OCI-LY1 (cell line): ENCODE results near the gene MAGI2.

Source experiments
- H2AFZ ChIP-seq: fragments of 200-600 bp; sonication (generic), shearing (Covaris generic); 2 replicates; pipeline ENCODE4 v1.6.0; 2014; ENCODE audit warnings: antibody characterized with exemption, mild to moderate bottlenecking, low read length
- H3F3A ChIP-seq: fragments of 200-600 bp; sonication (generic), shearing (Covaris generic); 2 replicates; pipeline ENCODE4 v1.6.0; 2014; ENCODE audit warnings: mild to moderate bottlenecking, antibody characterized with exemption, low read length, moderate library complexity; ENCODE audit not compliant: insufficient read depth
- H3K27ac ChIP-seq: fragments of 200-600 bp; sonication (generic); 2 replicates; pipeline ENCODE4 v1.5.1; 2014; ENCODE audit warnings: low read length, mixed run types, mild to moderate bottlenecking, low read depth; ENCODE audit not compliant: poor library complexity, severe bottlenecking
- H3K27me3 ChIP-seq: fragments of 200-600 bp; sonication (generic); 2 replicates; pipeline ENCODE4 v1.6.0; 2014; ENCODE audit warnings: antibody characterized with exemption, mild to moderate bottlenecking, low read length, moderate library complexity; ENCODE audit not compliant: insufficient read depth
- H3K36me3 ChIP-seq: fragments of 200-600 bp; sonication (generic); 2 replicates; pipeline ENCODE4 v1.6.1; 2014; ENCODE audit warnings: mild to moderate bottlenecking, antibody characterized with exemption, low read length, moderate library complexity, mixed read lengths; ENCODE audit not compliant: insufficient read depth
- H3K4me1 ChIP-seq: fragments of 200-600 bp; sonication (generic); 2 replicates; pipeline ENCODE4 v1.5.1; 2014; ENCODE audit warnings: mild to moderate bottlenecking, low read length, moderate library complexity; ENCODE audit not compliant: insufficient read depth, severe bottlenecking
- H3K4me2 ChIP-seq: fragments of 200-600 bp; sonication (generic), shearing (Covaris generic); 2 replicates; pipeline ENCODE4 v1.6.1; 2014; ENCODE audit warnings: low read length
- H3K4me3 ChIP-seq: fragments of 200-600 bp; sonication (generic); 2 replicates; pipeline ENCODE4 v1.5.1; 2014; ENCODE audit warnings: low read length, low read depth, mild to moderate bottlenecking, mixed read lengths; ENCODE audit not compliant: poor library complexity, severe bottlenecking
- H3K79me2 ChIP-seq: fragments of 200-600 bp; shearing (Covaris generic); 2 replicates; pipeline ENCODE4 v1.6.1; 2016; ENCODE audit warnings: mixed run types, low read length, mixed read lengths; ENCODE audit not compliant: insufficient read depth
- H3K9ac ChIP-seq: fragments of 200-600 bp; sonication (generic), shearing (Covaris generic); 2 replicates; pipeline ENCODE4 v1.6.1; 2014; ENCODE audit warnings: mild to moderate bottlenecking, low read length, mixed read lengths
- H3K9me2 ChIP-seq: fragments of 200-600 bp; sonication (generic), shearing (Covaris generic); 2 replicates; pipeline ENCODE4 v1.6.1; 2014; ENCODE audit warnings: low read depth, mild to moderate bottlenecking, low read length, mixed read lengths
- H3K9me3 ChIP-seq: fragments of 200-600 bp; shearing (Covaris generic); 2 replicates; pipeline ENCODE4 v1.6.1; 2014; ENCODE audit warnings: low read length, mixed read lengths
- H4K20me1 ChIP-seq: fragments of 200-600 bp; sonication (generic), shearing (Covaris generic); 2 replicates; pipeline ENCODE4 v1.6.0; 2016; ENCODE audit warnings: mild to moderate bottlenecking, low read length; ENCODE audit not compliant: insufficient read depth
- CTCF ChIP-seq: fragments of 200-600 bp; sonication (generic), shearing (Covaris generic); IDR thresholded peaks from 2 replicates; pipeline ENCODE4 v1.5.1; 2017; ENCODE audit warnings: mild to moderate bottlenecking, antibody characterized with exemption, low read length, moderate library complexity, mixed read lengths
- EZH2 ChIP-seq: fragments of 200-600 bp; sonication (generic), shearing (Covaris generic); IDR thresholded peaks from 2 replicates; pipeline ENCODE4 v1.8.0; 2017; ENCODE audit warnings: borderline replicate concordance, mixed run types, mild to moderate bottlenecking, antibody characterized with exemption, low read length, moderate library complexity, mixed read lengths

Gene MAGI2

GRCh38 chr7:78052112-78052511 lies 1401.4 kb downstream of the MAGI2 start:
- no peak overlapping the region for H3K9ac ChIP-seq
- H4K20me1 ChIP-seq = no peaks in the 10 kb centered on the region
- H3K27ac ChIP-seq = no peak overlapping the region
- no peaks in the 10 kb centered on the region for H3K27me3 ChIP-seq
- no peaks in the 10 kb centered on the region for H3K79me2 ChIP-seq
- no peak overlapping the region for H2AFZ ChIP-seq
- no peak overlapping the region for H3K4me3 ChIP-seq
- TF ChIP-seq EZH2 (no peak), CTCF (no peak)
- H3K4me2 ChIP-seq = no peak overlapping the region
- H3K9me2 ChIP-seq = no peaks in the 10 kb centered on the region
- H3K36me3 ChIP-seq = no peaks in the 10 kb centered on the region
- H3K9me3 ChIP-seq = no peaks in the 10 kb centered on the region
- H3F3A ChIP-seq = no peaks in the 10 kb centered on the region
- H3K4me1 ChIP-seq = no peaks in the 10 kb centered on the region

- H3K4me1 ChIP-seq = no peaks in the 10 kb centered on the region
- H3K27ac ChIP-seq = no peak overlapping the region
- H3K9ac ChIP-seq = no peak overlapping the region
- H3K4me2 ChIP-seq = no peak overlapping the region
- no peak for TF ChIP-seq EZH2
- no peak for TF ChIP-seq CTCF
- no peak overlapping the region for H3K4me3 ChIP-seq
- H3F3A ChIP-seq = no peaks in the 10 kb centered on the region
- peaks cover 5% of the 10 kb centered on the region; the same call in 1 of the 2 replicates for H3K27me3 ChIP-seq
- H3K9me3 ChIP-seq = no peaks in the 10 kb centered on the region
- H2AFZ ChIP-seq = no peak overlapping the region
- no peaks in the 10 kb centered on the region for H3K36me3 ChIP-seq
- H3K79me2 ChIP-seq = no peaks in the 10 kb centered on the region
- H3K9me2 ChIP-seq = no peaks in the 10 kb centered on the region
- H4K20me1 ChIP-seq = no peaks in the 10 kb centered on the region
These were observed 1405.7 kb downstream of the MAGI2 start for GRCh38 chr7:78047800-78048199.

DNA sequence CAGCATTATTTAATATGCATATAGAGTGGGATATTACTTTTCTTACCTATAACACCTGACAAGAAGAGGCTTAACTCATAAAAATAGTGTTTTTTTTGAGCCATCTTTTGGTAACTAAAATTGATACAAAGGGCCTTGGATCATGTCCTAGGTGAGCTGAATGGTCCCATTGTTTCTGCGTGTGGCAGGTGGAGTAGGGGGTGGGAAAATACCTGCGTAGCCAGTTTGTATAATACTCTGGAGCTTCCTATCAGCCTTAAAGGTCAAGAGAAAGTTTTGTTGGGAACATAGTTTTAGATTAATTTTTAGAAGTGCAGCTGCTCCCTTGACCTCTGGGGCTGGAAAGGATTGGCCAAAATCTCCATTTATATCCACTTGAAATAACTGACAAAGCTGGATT lies 1410.3 kb downstream of the MAGI2 start:
- Histone ChIP-seq H2AFZ (no peak overlapping the region), H3K4me2 (no peak overlapping the region), H3K9ac (no peak overlapping the region), H3K4me3 (no peak overlapping the region), H3K4me1 (no peaks in the 10 kb centered on the region), H4K20me1 (no peaks in the 10 kb centered on the region), H3K27ac (no peak overlapping the region), H3K36me3 (no peaks in the 10 kb centered on the region), H3K27me3 (peaks cover 5% of the 10 kb centered on the region; the same call in 1 of the 2 replicates), H3F3A (no peaks in the 10 kb centered on the region), H3K9me3 (no peaks in the 10 kb centered on the region), H3K9me2 (no peaks in the 10 kb centered on the region), H3K79me2 (no peaks in the 10 kb centered on the region)
- TF ChIP-seq EZH2 (no peak), CTCF (no peak)
